Measurements from ENCODE around the gene RER1.

Gene RER1

GRCh38 chr1:2391931-2392509, 379 bp downstream of the RER1 start:
- no peak for DNase-seq (ENCODE audit: low read depth, low spot score)
- TF ChIP-seq, protein P1, sequence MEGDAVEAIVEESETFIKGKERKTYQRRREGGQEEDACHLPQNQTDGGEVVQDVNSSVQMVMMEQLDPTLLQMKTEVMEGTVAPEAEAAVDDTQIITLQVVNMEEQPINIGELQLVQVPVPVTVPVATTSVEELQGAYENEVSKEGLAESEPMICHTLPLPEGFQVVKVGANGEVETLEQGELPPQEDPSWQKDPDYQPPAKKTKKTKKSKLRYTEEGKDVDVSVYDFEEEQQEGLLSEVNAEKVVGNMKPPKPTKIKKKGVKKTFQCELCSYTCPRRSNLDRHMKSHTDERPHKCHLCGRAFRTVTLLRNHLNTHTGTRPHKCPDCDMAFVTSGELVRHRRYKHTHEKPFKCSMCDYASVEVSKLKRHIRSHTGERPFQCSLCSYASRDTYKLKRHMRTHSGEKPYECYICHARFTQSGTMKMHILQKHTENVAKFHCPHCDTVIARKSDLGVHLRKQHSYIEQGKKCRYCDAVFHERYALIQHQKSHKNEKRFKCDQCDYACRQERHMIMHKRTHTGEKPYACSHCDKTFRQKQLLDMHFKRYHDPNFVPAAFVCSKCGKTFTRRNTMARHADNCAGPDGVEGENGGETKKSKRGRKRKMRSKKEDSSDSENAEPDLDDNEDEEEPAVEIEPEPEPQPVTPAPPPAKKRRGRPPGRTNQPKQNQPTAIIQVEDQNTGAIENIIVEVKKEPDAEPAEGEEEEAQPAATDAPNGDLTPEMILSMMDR (IDR thresholded peaks at IDR 0.05; ENCODE audit: low read depth, low read length): no peak
- H3K4me3 ChIP-seq (ENCODE audit: low read depth, low read length): peak overlapping the region; percentile 73
- in situ Hi-C loops (cut with HindIII; ENCODE audit: low sequenced_read_pairs): no loop called here

DNA sequence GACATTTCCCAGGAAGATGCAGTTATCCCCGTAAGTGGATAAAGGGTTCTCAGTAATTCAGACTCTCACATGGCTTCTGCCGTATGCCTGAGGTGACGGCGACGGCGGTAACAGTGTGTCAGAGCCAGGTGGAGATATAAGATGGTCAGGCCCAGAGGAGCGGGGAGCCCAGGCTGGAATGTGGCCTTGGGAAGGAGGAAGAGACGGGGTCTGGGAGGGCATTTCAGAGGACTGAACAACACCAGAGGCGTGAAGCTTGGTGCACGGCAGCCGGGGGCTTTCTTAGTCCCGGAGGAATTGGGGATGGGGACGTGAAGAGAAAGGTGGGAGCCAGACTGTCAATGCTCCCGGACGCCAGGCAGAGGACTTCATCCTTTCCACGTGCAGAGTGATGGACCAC, 1.0 kb downstream of the RER1 start:
- H3K4me3 ChIP-seq (ENCODE audit: low read depth, low read length): peak overlapping the region; percentile 73
- no peak for DNase-seq (ENCODE audit: low read depth, low spot score)
- TF ChIP-seq, protein P1 (IDR thresholded peaks at IDR 0.05; ENCODE audit: low read depth, low read length): no peak
- in situ Hi-C loops (cut with HindIII; ENCODE audit: low sequenced_read_pairs): no loop called here

DNA sequence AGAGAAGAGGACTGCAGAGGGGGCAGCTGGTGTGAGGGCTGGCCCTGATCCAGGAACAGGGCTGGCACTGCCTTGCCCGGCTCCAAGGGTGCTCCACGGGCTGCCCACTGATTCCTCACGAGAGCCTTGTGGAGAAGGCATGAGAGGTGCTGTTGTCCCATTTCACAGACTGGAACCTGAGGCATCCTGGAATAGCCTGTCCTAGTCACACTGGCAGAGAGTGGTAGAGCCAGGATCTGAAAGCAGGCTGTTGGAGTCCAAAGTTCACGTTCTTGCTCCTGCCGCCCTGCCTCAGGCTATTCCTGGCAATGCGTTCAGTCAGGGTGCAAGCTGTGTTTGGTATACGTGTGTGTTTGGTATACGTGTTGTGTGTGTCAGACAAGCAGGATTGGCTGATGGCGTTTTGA, 1.8 kb downstream of the RER1 start:
- no peak overlapping the region for H3K4me3 ChIP-seq (ENCODE audit: low read depth, low read length)
- in situ Hi-C loops (cut with HindIII; ENCODE audit: low sequenced_read_pairs): no loop called here
- no peak for DNase-seq (ENCODE audit: low read depth, low spot score)
- TF ChIP-seq, protein P1 (IDR thresholded peaks at IDR 0.05; ENCODE audit: low read depth, low read length): no peak

DNA sequence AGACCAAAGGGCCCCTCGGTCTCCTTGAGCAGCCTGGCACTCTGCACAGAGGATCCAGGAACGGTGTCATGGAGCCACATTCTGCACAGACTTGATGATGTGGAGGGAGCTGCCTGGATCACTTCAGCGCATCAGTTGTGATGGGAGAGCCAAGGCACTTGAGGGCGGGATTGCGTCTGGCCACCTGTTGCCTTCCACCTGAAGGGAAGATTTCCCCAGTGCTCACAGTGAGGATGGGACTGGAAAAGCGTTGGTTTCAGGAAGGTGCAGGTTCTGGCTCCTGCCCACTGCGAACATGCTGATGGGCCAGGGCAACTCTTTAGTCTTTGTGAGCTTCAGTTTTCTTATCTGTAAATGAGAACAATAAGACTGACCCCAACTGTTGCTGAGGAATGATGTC, 2.6 kb downstream of the RER1 start:
- DNase-seq (ENCODE audit: low read depth, low spot score): no peak
- TF ChIP-seq, protein P1 (IDR thresholded peaks at IDR 0.05; ENCODE audit: low read depth, low read length): no peak
- no peak overlapping the region for H3K4me3 ChIP-seq (ENCODE audit: low read depth, low read length)
- in situ Hi-C loops (cut with HindIII; ENCODE audit: low sequenced_read_pairs): no loop called here

DNA sequence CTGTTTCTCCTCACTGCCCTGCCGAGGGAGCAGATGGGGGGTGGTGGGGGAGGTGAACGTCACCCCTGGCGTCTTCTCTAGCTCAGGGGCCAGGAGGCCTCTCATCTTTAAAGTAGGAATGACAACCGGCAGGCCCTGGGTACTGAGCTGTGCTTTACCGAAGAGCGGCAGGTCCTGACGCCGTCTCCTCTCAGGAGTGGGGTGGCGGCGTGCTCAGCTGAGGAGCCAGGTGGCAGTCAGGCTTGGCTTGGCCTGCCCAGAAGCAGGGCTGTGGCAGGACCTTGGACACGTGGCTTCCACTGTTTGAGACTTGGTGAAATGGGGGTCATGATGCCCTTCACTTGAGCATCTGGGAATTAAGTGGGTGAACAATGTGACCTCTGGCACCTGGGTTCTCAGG, 3.1 kb downstream of the RER1 start:
- in situ Hi-C loops (cut with HindIII; ENCODE audit: low sequenced_read_pairs): no loop called here
- DNase-seq (ENCODE audit: low read depth, low spot score): no peak
- TF ChIP-seq, protein P1 (IDR thresholded peaks at IDR 0.05; ENCODE audit: low read depth, low read length): no peak

GRCh38 chr1:2395245-2395644, 3.6 kb downstream of the RER1 start:
- in situ Hi-C loops (cut with HindIII; ENCODE audit: low sequenced_read_pairs): no loop called here
- TF ChIP-seq, protein P1 (IDR thresholded peaks at IDR 0.05; ENCODE audit: low read depth, low read length): no peak
- H3K4me3 ChIP-seq (ENCODE audit: low read depth, low read length): no peak overlapping the region
- no peak for DNase-seq (ENCODE audit: low read depth, low spot score)

More for the DNA sequence above, 3.1 kb downstream of the RER1 start:
- H3K4me3 ChIP-seq (ENCODE audit: low read depth, low read length): no peak overlapping the region

All from astrocyte of the spinal cord (primary cell).